Measurements from ENCODE around the gene RAE1.

RAE1 gene, protein sequence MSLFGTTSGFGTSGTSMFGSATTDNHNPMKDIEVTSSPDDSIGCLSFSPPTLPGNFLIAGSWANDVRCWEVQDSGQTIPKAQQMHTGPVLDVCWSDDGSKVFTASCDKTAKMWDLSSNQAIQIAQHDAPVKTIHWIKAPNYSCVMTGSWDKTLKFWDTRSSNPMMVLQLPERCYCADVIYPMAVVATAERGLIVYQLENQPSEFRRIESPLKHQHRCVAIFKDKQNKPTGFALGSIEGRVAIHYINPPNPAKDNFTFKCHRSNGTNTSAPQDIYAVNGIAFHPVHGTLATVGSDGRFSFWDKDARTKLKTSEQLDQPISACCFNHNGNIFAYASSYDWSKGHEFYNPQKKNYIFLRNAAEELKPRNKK

DNA sequence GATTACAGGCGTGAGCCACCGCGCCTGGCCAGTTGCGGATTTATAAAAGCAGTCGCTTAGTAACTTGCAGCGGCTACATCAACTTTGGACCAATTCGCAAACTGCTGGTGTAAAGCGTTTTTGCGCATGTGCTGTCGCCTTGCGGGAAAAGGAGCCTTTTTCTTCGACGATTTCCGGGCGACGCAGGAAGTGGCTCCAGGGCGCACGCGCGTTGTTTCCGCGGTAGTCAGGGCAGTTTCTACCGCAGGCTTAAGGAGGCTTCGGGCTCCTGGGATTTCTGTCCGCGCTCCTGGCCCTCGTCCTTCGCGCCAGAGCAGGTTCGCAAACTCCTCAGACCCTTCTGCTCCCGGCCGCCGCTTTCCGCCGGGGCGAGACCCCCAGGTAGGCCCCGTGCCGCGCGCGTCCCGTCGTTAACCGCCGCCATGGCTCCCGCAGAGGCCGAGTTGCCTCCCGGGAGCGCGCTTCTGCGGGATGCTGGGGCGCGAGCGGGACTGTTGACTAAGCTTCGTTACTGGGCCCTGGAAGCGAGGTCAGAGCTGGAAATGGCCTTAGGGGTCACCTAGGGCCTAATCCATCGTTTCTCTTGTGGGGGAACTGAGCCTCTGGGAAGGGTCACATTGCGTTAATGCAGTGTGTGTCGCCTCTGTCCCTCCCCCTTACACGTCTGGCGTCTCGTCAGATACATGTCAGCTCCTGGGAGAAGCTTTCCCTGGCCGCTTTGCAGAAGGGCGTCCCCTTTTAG, at the start of gene RAE1:
Gene RAE1, plus strand, starts transcription at position 214 of the 742 bp plus-strand sequence. CDS start 2,784 bp downstream, outside the sequence.
- DNase-seq: peak; percentile 82

DNA sequence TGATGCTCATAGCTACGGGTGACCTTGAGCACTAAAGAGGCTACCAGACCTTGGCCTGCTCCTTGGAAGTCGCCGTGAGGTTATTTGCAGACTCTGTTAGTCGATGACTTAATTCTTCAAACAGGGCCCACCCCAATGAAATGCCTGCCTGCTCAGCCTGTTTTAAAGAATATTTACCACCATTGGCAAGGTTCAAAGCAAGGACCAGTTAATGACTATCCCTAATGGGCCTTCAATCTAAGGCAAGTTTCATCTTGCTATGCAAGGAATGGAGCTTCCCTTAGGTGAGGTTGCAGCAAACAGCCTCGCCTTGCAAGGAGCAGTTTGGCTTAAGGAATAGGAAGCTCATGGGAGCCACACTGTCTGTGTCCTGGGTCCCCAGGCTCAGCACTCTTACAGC, 44.3 kb upstream of the RAE1 start:
- no peak for DNase-seq

DNA sequence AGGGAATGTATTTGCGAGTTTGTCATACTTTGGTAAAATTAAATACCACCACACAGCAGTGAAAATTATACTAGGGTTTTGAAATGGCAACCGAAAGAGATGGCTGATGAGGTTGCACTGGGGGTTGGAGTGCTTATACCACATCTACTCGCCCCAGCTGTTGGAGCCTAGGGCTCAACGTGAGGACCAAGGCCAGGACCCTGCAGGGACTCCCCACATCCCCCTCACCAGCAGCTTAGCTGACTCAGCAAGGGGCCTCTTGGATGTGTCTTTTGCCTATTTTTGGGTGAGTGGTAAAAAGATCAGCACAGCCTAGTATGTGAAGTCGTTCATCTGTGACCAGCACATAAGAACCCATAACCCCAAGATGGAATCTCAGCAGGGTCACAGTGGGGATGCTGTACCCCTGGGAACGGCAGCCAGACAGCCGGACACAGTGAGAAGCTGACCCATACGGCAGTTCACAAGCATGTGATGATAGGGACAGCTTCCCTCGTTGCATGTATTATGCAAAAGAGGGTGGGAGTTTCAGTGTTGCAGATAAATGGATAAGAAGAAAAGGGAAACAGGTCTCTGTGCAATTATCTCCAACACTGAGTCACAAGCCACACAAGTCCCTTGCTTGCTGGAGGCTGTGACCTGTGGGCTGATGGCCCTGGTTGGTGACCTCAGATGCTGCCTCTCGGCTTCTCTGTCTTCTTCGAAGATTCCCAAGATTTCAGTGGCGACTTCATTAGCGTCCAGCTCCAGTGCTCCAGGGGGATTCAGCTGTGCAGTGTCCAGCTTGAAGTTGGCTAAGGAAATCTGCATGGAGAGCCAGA, 42.4 kb upstream of the RAE1 start:
- DNase-seq: no peak

DNA sequence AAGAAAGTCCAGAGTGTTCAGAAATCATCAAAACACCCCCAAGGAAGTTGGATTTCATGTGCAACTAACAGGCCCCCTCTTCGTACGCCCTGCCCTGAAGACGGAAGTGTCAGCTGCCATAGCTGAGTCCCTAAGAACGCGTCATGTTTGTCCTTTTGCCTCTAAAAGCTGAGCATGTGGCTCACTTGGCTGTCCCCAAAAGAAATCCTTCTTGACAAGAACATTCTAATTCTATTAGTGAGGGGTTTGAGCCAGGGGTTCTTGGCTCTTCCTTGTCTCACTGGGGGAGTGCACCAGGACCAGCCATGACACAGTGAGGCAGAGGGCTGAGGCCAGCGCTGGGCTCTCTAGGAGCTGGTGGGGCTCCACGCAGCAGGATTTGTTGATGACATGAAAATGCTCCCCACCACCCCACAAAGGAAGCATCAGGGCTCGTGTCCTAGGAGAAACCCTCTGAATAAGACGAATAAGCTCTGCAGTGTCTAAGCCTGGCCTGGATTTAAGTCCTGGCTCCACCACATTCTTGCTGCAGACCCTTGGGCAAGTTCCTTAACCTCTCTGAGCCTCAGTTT, 41.4 kb upstream of the RAE1 start:
- no peak for DNase-seq

DNA sequence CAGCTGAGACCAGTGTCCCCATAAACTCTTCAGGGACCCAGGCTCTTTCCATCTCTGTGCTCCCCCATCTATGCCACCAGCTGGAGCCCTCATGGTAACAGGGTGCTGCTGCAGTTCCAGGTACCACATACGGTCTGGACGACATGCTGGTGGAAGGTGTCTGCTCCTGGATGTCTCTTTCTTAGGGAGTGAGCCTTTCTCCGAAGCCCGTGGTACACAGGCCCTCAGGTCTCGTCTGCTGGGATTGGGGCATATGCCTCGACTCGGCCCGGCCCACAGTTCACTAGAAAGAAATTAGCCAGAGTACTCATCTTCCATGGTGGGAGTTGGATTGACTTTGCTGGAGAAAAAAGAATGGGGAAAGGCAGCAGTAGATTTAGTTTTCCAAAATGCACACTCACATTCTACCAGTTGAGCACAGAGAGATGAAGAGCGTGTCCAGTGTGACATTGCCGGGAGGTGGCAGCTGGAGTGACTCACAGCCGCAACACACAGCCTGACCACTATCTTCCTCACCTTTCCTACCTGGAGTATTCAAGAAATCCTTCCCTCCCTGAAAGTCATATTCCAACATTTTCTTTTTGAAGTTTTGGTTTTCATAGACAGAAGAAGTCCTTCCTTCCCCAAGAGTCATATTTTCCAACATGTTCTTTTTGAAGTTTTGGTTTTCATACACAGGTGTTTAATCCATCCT, 40.1 kb upstream of the RAE1 start:
- no peak for DNase-seq

DNA sequence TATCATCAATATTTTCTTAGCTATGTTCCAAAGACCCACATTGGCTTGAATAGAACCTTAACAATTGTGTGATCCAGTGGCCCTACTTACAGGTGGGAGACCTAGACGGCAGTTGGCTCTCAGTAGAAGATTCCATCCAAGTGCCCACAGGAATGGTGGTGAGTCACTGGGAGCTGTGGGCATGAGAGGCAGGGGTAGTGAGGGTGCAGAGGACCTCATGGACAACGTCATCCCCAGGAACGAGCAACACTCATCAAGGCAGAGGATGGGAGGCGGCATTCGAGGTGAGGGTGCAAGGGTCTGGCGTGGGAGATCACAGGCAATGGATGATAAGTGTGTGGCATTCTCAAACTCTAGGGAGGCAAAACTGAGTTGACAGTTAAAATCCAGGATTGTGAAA, 38.9 kb upstream of the RAE1 start:
- DNase-seq: no peak

DNA sequence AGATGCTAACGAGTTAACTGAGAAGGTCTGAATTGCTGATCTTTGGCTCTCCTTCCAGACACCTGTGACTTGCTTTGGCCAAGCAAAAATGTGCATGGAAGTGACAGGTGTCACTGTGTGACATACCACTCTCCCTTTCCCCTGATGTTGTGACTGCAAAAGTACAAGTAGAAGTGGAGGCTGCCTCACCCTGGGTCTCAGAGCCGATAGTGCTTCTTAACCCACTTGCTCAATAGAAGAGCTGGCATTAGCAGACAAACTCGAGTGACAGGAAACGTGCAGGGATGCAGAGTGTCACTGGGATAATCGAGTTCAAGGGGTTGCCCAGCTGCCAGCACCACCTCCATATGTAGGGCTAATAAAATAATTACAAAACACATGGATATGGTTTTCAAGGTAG, 37.8 kb upstream of the RAE1 start:
- no peak for DNase-seq

DNA sequence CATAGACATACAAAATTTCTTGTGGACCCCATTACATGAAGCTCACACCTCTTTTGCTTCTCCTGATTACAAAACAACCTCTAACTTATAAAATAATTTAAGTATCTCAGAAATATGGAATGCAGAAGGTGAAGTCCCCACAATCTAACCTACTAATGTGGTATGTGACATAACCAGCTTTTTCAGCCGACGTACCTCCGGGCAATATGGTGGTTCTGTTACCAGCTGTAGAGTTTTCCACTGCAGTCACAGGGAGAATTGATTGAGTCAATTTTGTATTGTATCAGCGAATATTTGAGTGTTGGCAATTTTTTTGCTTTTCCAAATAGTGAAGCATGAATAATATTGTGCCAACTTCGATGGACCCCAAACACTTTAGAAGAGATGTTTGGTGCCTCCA, 37.1 kb upstream of the RAE1 start:
- no peak for DNase-seq

DNA sequence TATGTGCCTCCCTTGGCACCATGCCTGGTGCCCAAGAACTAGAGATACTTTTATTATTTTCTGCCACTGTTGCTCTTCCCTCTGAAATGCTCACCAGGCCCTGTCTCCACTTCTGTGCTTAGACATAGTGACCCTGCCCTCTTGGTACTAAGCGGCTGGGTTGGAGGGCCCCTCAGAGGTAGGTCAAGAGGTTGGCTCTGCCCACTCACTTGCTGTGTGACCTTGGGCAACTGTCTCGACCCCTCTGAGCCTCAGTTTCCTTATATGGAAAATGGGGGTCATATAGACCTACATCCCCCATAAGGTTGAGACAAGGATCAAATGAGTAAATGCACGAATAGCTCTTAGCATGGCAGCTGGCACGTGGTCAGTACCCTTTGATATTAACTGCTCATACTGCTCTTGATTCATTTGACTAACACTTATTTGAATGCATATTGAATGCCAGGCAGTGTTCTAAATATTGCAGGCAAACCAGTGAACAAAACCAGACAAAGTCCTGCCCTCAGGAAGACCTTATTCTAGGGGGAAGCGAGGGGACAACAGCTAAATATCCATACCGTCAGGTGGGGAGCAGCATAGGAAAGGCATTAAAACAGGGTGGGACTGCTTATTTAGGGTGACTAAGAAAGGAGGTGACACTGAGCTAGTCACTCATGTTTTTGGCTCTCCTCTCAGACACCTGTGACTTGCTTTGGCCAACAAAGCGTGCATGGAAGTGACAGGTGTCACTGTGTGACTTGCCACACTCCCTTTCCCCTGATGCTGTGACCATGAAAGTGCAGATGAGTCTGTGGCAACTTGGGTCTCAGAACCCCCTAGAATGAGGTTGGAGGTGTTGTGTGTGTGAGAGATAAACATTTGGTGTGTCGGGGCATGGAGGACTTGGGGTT, 35.7 kb upstream of the RAE1 start:
- DNase-seq: no peak

DNA sequence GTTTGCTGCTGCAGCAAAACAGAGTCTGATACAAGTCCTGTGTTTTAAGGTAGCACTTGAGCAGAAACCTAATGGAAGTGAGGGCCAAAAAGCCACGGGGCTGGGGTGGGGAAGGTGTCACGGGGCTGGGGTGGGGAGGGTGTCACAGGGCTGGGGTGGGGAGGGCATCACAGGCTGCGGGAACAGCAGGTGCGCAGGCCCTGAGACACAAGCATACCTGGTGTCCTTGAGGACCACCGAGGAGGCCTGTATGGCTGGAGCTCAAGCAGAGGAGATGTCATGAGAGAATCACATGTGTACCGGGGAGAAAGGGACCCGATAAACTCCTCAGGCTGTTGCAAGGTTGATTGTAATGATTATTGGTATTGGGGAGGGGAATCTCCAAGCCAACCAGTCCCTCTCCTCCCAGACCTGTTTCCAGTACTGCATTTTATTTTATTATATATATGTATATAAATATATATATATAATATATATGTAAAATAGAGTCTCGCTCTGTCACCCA, 35.0 kb upstream of the RAE1 start:
- no peak for DNase-seq

DNA sequence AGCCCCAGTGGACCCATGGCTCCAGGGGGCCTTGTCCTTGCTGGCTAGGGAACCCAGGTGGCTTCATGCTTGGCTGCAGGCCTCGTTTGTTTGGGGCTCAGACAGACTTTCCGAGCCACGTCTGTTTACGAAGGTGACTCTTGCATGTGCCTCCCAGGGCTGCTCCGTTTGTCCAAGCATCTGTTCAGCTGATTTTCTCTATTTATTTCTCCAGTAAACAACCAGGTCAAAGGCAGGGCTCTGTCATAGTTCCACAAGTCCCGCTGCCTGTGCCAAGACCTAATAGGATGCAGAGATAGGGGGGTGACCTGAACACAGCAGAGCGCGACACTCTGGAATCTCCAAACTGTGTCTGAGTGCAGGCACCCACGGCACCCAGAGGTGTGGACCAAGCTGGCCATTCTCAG, 34.3 kb upstream of the RAE1 start:
- no peak for DNase-seq

DNA sequence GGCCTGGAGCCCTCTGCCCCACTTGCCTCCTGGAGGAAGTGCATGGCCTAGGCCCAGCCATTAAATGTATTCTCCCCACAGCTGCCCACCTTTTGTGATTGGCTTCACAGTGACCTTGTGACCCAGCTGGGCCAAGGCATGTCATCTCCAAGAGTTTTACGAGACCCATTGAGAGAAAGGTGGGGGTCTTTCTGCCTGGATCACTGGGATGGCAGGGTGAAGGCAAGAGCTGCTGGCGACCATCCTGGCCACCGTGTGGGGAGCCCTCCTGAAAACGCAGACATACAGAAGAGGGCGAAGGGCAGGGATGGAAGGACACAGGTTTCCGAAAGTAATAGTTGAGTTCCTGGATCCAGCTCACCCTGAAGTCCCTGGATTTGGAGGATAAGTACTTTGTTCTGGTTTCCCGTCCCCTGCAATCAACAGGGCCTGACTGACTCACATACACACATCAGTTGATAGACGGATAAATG, 33.7 kb upstream of the RAE1 start:
- DNase-seq: no peak

DNA sequence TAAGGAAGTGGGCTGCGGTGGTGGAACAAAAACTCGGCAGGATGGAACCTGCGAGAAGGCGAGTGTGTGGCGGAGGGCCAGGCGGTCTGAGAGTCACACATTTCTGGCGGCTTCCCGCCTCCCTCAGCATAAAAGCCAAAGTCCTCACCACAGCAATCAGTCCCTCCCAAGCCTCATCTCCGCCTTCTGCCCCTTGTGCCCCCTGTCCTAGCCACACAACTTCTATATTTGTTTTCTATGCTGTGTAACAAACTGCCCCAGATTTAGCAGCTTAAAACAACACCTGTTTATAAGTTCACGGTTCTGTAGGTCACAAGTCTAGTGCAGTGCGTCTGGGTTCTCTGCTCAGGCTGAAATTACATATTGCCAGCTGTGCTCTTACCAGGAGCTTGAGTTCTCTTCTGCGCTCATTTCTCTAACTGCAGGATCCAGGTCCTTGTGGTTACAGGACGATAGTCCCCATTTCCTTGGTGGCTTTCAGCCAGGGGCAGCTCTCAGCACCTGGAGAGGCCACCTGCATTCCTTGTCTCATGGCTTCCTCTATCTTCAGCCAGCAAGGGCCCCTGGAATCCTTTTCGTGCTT, 33.2 kb upstream of the RAE1 start:
- DNase-seq: no peak

DNA sequence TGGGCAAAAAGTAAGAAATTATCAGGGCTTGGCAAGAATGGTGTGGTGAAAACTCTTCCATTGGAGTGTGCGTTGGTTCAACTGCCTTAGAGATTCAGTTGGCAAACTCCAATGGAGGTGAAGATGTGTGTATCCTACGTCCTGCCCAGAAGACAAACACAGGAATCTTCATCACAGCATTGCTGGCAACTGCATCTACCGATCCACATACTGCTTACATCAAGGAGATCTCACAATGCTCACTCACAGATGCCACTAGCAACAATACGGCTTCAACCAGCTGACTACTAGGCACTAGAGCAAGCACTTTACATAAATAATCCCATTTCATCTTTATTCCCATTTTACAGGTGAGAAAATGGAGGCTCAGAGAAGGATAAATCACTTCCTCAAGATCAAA, 31.5 kb upstream of the RAE1 start:
- DNase-seq: no peak

DNA sequence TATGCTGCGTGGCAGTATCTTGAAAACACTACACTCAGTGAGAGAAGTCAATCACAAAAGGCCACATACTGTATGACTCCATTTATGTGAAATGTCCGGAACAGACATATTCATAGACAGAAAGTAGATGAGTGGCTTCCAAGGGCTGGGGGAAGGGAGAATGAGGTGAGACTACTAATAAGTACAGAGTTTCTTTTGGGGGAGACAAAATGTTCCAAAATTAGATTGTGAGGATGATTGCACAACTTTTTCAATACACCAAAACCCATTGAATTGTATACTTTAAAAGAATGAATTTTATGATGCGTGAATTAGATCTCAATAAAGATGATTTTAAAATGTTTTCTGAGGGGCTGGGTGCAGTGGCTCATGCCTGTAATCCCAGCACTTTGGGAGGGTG, 30.7 kb upstream of the RAE1 start:
- no peak for DNase-seq

DNA sequence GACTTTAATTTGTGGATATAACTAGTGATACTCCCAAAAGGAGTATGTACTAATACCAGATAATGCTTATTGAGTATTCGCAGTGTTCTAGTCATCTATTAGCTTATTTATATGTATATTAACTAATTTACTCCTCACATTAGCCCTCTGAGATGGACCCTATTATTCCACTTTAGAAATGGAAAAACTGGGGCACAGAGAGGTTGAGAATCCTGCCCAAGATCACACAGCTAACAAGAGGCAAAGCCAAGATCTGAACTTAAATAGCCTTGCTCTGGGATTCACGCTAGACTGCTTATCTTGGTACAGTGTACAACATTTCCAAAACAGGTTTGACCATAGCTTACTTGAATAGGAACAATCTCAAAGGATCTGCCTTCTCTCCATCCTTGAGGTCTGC, 29.9 kb upstream of the RAE1 start:
- no peak for DNase-seq

DNA sequence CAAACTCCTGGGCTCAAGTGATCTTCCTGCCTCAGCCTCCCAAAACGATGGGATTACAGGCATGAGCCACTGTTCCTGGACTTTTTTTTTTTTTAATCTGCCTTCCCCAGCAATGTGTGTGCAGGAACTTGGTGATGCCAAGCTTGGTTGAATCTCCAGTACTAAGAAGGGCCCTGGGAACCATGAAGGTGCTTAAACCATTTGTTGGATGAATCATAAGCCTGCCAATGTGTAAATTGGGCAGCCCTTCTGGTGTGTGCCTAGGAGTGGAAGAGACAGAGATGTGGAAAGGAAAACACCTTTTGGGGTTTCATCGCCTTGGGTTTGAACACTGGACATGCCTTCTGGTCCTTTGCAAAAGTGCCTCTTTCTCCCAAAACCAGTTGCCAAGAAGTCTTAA, 28.6 kb upstream of the RAE1 start:
- DNase-seq: no peak

DNA sequence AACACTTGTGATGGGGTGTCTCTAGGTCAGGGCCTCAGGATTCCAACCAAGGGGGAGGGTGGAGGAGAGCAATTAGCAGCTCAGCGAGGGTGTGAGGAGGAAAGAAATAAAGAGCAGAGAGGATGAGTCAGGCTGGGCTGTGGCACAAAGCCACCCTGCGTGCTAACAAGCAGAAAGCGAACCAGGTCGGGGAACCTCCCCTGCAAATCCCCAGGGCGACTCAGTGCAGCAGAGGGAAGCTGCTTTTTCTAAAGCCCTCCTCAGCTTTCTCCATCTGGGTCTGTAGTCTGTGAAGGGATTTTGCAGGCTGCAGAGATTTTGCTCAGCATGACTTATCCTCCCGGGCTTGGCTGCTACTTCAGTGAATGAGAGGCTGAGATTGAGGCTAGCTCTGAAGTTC, 28.0 kb upstream of the RAE1 start:
- no peak for DNase-seq

DNA sequence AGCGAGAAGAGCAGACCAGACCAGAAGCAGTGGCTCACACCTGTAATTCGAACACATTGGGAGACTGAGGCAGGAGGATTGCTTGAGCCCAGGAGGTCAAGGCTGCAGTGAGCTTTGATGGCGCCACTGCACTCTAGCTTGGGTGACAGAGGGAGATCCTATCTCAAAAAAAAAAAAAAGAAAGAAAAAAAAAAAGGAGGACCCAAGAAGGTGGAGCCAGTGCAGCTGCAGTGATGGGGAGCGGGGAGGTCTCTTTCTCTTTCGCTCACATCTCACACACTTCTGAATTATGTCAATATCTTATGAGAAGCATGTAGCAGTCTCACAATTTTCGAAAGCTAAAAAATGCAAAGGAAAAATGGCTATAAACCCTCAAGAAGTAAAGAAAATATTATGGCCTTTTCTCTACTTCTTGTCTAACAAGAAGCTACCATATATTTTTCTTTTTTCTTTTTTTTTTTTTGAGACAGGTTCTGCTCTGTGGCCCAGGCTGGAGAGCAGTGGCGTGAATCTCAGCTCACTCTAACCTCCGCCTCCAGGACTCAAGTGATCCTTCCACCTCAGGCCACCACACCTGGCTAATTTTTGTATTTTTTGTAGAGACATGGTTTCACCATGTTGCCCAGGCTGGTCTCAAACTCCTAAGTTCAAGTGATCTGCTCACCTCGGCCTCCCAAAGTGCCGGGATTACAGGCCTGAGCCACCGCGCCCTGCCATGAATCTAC, 25.3 kb upstream of the RAE1 start:
- no peak for DNase-seq
